ENCODE data around the gene SCYGR5. TPM values are rescaled to one million over a fixed set of nuclear protein-coding genes. Genes with fewer than 3 reads are reported as not detected.

The SCYGR5 gene
- total RNA-seq, 6 experiments from 2014 or later, result not detected

- Histone ChIP-seq H3K27ac (no peak overlapping the region), H3K4me1 (no peaks in the 10 kb centered on the region), H3K4me3 (no peak overlapping the region), H3K36me3 (no peaks in the 10 kb centered on the region), H3K9me3 (no peaks in the 10 kb centered on the region), H3K27me3 (no peaks in the 10 kb centered on the region)
- 63% methylated on average over 3 of the region's 3 CpGs for WGBS (ENCODE audit: insufficient coverage, low coverage, low lambda C conversion rate, missing lambda C conversion rate)
- DNase-seq, result no peak
- intact Hi-C loops (cut with DNase I), result no loop called here
- TF ChIP-seq CTCF (IDR thresholded peaks at IDR 0.05), result no peak
- TF ChIP-seq POLR2A (IDR thresholded peaks at IDR 0.05), result no peak
- ATAC-seq, result no peak
Measured at GRCh38 chr2:227627769-227628168, 38.8 kb upstream of the SCYGR5 start.

GRCh38 chr2:227629435-227629834 is 37.2 kb upstream of the SCYGR5 start:
- no peak for TF ChIP-seq CTCF (IDR thresholded peaks at IDR 0.05)
- TF ChIP-seq POLR2A (IDR thresholded peaks at IDR 0.05), result no peak
- no peaks in the 10 kb centered on the region for H3K27me3 ChIP-seq
- ATAC-seq, result no peak
- no peak overlapping the region for H3K4me3 ChIP-seq
- H3K9me3 ChIP-seq, result no peaks in the 10 kb centered on the region
- no peak overlapping the region for H3K27ac ChIP-seq
- DNase-seq, result no peak
- no peaks in the 10 kb centered on the region for H3K4me1 ChIP-seq
- no peaks in the 10 kb centered on the region for H3K36me3 ChIP-seq
- intact Hi-C loops (cut with DNase I), result no loop called here
- WGBS (ENCODE audit: insufficient coverage, low coverage, low lambda C conversion rate, missing lambda C conversion rate), result 54% methylated on average over 5 of the region's 7 CpGs

- no peak for DNase-seq
- 75% methylated on average over 3 of the region's 3 CpGs for WGBS (ENCODE audit: insufficient coverage, low coverage, low lambda C conversion rate, missing lambda C conversion rate)
Measured at GRCh38 chr2:227630322-227630721, 36.3 kb upstream of the SCYGR5 start.

GRCh38 chr2:227632827-227633226 is 33.8 kb upstream of the SCYGR5 start:
- Histone ChIP-seq H3K36me3 (no peaks in the 10 kb centered on the region), H3K27ac (no peak overlapping the region), H3K27me3 (no peaks in the 10 kb centered on the region), H3K4me1 (no peaks in the 10 kb centered on the region), H3K4me3 (no peak overlapping the region), H3K9me3 (no peaks in the 10 kb centered on the region)
- WGBS (ENCODE audit: insufficient coverage, low coverage, low lambda C conversion rate, missing lambda C conversion rate), result 72% methylated on average over 6 of the region's 6 CpGs
- DNase-seq (no peak), ATAC-seq (no peak)
- intact Hi-C loops (cut with DNase I), result no loop called here
- TF ChIP-seq CTCF (IDR thresholded peaks at IDR 0.05), result no peak
- no peak for TF ChIP-seq POLR2A (IDR thresholded peaks at IDR 0.05)

More at GRCh38 chr2:227630322-227630721, 36.3 kb upstream of the SCYGR5 start:
- no peaks in the 10 kb centered on the region for H3K4me1 ChIP-seq
- TF ChIP-seq CTCF (IDR thresholded peaks at IDR 0.05) (no peak), POLR2A (IDR thresholded peaks at IDR 0.05) (no peak)
- no peak overlapping the region for H3K27ac ChIP-seq
- intact Hi-C loops (cut with DNase I), result no loop called here
- no peaks in the 10 kb centered on the region for H3K36me3 ChIP-seq
- no peaks in the 10 kb centered on the region for H3K27me3 ChIP-seq
- H3K4me3 ChIP-seq, result no peak overlapping the region
- no peaks in the 10 kb centered on the region for H3K9me3 ChIP-seq
- no peak for ATAC-seq

GRCh38 chr2:227634201-227634600 is 32.4 kb upstream of the SCYGR5 start:
- intact Hi-C loops (cut with DNase I), result no loop called here
- Histone ChIP-seq H3K27me3 (no peaks in the 10 kb centered on the region), H3K36me3 (no peaks in the 10 kb centered on the region), H3K4me3 (no peak overlapping the region), H3K4me1 (no peaks in the 10 kb centered on the region), H3K27ac (no peak overlapping the region), H3K9me3 (no peaks in the 10 kb centered on the region)
- TF ChIP-seq POLR2A (IDR thresholded peaks at IDR 0.05) (no peak), CTCF (IDR thresholded peaks at IDR 0.05) (no peak)
- WGBS (ENCODE audit: insufficient coverage, low coverage, low lambda C conversion rate, missing lambda C conversion rate), result 67% methylated on average over 3 of the region's 3 CpGs
- ATAC-seq (no peak), DNase-seq (no peak)

Measured in right lobe of liver (tissue), 6 donors.